Measurements from ENCODE around the gene C8G.
A peak's percentile ranks its signal among the peaks of the same experiment; 100 is the strongest.

Gene C8G

GRCh38 chr9:136980669-136981478 is 35.8 kb downstream of the C8G start:
- DNase-seq (ENCODE audit: low read depth in 4 of 4, low spot score in 1 of 4), result no peak

GRCh38 chr9:136981588-136982231 is 36.7 kb downstream of the C8G start:
- DNase-seq (ENCODE audit: low read depth in 4 of 4, low spot score in 1 of 4), result no peak

- no peak for DNase-seq (ENCODE audit: low read depth in 4 of 4, low spot score in 1 of 4)
Observed at GRCh38 chr9:136982232-136983051, 37.4 kb downstream of the C8G start, which contains the start of gene LCNL1. LCNL1 (plus strand) TSS chr9:136982993; CDS start chr9:136983587, 594 bp downstream.

GRCh38 chr9:136983167-136983566 is 38.1 kb downstream of the C8G start:
- no peak for DNase-seq (ENCODE audit: low read depth in 4 of 4, low spot score in 1 of 4)

GRCh38 chr9:136983656-136984314 is 38.7 kb downstream of the C8G start:
- no peak for DNase-seq (ENCODE audit: low read depth in 4 of 4, low spot score in 1 of 4)

- no peak for DNase-seq (ENCODE audit: low read depth in 4 of 4, low spot score in 1 of 4)
Observed at GRCh38 chr9:136984464-136985026, 39.5 kb downstream of the C8G start.

- no peak for DNase-seq (ENCODE audit: low read depth in 4 of 4, low spot score in 1 of 4)
Observed at GRCh38 chr9:136985027-136985602, 40.1 kb downstream of the C8G start.

GRCh38 chr9:136985853-136986252 is 40.8 kb downstream of the C8G start:
- DNase-seq (ENCODE audit: low read depth in 4 of 4, low spot score in 1 of 4), result no peak

GRCh38 chr9:136988872-136989271 is 43.8 kb downstream of the C8G start:
- DNase-seq (ENCODE audit: low read depth in 4 of 4, low spot score in 1 of 4), result no peak

GRCh38 chr9:136990242-136990911 is 45.3 kb downstream of the C8G start:
- no peak for DNase-seq (ENCODE audit: low read depth in 4 of 4, low spot score in 1 of 4)

- DNase-seq (ENCODE audit: low read depth in 4 of 4, low spot score in 1 of 4), result peak; percentile 91 to 96 (median 94)
Observed at GRCh38 chr9:136991993-136992818, 47.2 kb downstream of the C8G start, which contains the start of gene PAXX. PAXX (plus strand) TSS chr9:136992422; CDS start chr9:136992444, 22 bp downstream.

- DNase-seq (ENCODE audit: low read depth in 4 of 4, low spot score in 1 of 4), result no peak
Observed at GRCh38 chr9:136992819-136993369, 47.9 kb downstream of the C8G start.

- no peak for DNase-seq (ENCODE audit: low read depth in 4 of 4, low spot score in 1 of 4)
Observed at GRCh38 chr9:136994180-136994887, 49.3 kb downstream of the C8G start.

GRCh38 chr9:136994888-136995230 is 49.8 kb downstream of the C8G start:
- no peak for DNase-seq (ENCODE audit: low read depth in 4 of 4, low spot score in 1 of 4)

- DNase-seq (ENCODE audit: low read depth in 4 of 4, low spot score in 1 of 4), result no peak
Observed at GRCh38 chr9:136995362-136995761, 50.3 kb downstream of the C8G start.

GRCh38 chr9:136995772-136996311 is 50.8 kb downstream of the C8G start:
- no peak for DNase-seq (ENCODE audit: low read depth in 4 of 4, low spot score in 1 of 4)

All from stimulated activated CD4-positive, alpha-beta T cell treated with anti-CD3 and anti-CD28 coated beads, Interleukin-1b, Interleukin-23, amount 100 ng/mL, for 24 hours (primary cell).